ENCODE data around the gene LGALS9.

GRCh38 chr17:27690882-27691281, 59.9 kb downstream of the LGALS9 start:
- TF ChIP-seq MXI1 (IDR thresholded peaks at IDR 0.05; ENCODE audit: low read depth, low read length) (no peak), POLR2AphosphoS5 (IDR thresholded peaks at IDR 0.05; ENCODE audit: low read depth, low read length) (no peak), NRF1 (IDR thresholded peaks at IDR 0.05; ENCODE audit: low read depth, low read length) (no peak), TAF1 (IDR thresholded peaks at IDR 0.05; ENCODE audit: borderline replicate concordance, low read depth, low read length) (no peak), EZH2phosphoT487 (IDR thresholded peaks at IDR 0.05; ENCODE audit: borderline replicate concordance, low read depth) (no peak), SIN3A (IDR thresholded peaks at IDR 0.05; ENCODE audit: borderline replicate concordance, low read depth, low read length) (no peak), NFIC (IDR thresholded peaks at IDR 0.05; ENCODE audit: borderline replicate concordance) (no peak), CHD2 (IDR thresholded peaks at IDR 0.05; ENCODE audit: low read length, partially characterized antibody) (no peak), ELF1 (IDR thresholded peaks at IDR 0.05) (no peak), RAD21 (IDR thresholded peaks at IDR 0.05; ENCODE audit: low read length) (no peak)
- TF ChIP-seq, protein P1, sequence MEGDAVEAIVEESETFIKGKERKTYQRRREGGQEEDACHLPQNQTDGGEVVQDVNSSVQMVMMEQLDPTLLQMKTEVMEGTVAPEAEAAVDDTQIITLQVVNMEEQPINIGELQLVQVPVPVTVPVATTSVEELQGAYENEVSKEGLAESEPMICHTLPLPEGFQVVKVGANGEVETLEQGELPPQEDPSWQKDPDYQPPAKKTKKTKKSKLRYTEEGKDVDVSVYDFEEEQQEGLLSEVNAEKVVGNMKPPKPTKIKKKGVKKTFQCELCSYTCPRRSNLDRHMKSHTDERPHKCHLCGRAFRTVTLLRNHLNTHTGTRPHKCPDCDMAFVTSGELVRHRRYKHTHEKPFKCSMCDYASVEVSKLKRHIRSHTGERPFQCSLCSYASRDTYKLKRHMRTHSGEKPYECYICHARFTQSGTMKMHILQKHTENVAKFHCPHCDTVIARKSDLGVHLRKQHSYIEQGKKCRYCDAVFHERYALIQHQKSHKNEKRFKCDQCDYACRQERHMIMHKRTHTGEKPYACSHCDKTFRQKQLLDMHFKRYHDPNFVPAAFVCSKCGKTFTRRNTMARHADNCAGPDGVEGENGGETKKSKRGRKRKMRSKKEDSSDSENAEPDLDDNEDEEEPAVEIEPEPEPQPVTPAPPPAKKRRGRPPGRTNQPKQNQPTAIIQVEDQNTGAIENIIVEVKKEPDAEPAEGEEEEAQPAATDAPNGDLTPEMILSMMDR (IDR thresholded peaks at IDR 0.05), result no peak
- TF ChIP-seq, protein P2, sequence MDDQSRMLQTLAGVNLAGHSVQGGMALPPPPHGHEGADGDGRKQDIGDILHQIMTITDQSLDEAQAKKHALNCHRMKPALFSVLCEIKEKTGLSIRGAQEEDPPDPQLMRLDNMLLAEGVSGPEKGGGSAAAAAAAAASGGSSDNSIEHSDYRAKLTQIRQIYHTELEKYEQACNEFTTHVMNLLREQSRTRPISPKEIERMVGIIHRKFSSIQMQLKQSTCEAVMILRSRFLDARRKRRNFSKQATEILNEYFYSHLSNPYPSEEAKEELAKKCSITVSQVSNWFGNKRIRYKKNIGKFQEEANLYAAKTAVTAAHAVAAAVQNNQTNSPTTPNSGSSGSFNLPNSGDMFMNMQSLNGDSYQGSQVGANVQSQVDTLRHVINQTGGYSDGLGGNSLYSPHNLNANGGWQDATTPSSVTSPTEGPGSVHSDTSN (IDR thresholded peaks at IDR 0.05), result no peak
